ENCODE results near the gene GRIA3. TPM values are rescaled to one million over a fixed set of nuclear protein-coding genes. Genes with fewer than 3 reads are reported as not detected.
"Not testable (repeated sequence)": the region's sequence is repeated elsewhere in the genome, so short reads cannot be mapped to it uniquely, and the experiment has no call there.

GRIA3 gene
- total and polyA plus RNA-seq, 4 donors, result 0.05 to 2.0 (median 0.37) TPM

GRCh38 chrX:123361371-123361770 lies 177.3 kb downstream of the GRIA3 start:
- Histone ChIP-seq H3K9ac (ENCODE audit: insufficient read depth in 1 of 2, low read length in 2 of 2) (no peak overlapping the region), H3K27me3 (ENCODE audit: control insufficient read depth in 3 of 3, insufficient read depth in 3 of 3, low read length in 2 of 3) (peaks cover 0 to 6% (median 0%) of the 10 kb centered on the region in 3 donors), H3K36me3 (ENCODE audit: control insufficient read depth in 4 of 4, insufficient read depth in 4 of 4, low read length in 4 of 4) (no peaks in the 10 kb centered on the region), H3K4me3 (no peak overlapping the region), H3K9me3 (ENCODE audit: control insufficient read depth in 4 of 4, insufficient read depth in 3 of 4, low read length in 3 of 4) (no peaks in the 10 kb centered on the region), H3K4me1 (ENCODE audit: control insufficient read depth in 5 of 5, insufficient read depth in 5 of 5, low read length in 5 of 5) (no peaks in the 10 kb centered on the region), H3K27ac (ENCODE audit: low read depth in 1 of 2, low read length in 1 of 2) (no peak overlapping the region)
- 32 to 56% methylated on average over 1 of the region's 1 CpG for WGBS, 2 donors
- peak; percentile 13 to 62 (median 16) for DNase-seq
- ATAC-seq (ENCODE audit: insufficient read depth, low FRiP score), result no peak
- TF ChIP-seq CTCF (IDR thresholded peaks at IDR 0.05; ENCODE audit: control extremely low read depth, extremely low read depth), result no peak

- not testable (repeated sequence) for H3K9ac ChIP-seq (ENCODE audit: insufficient read depth in 1 of 2, low read length in 2 of 2); H3K27me3 ChIP-seq (ENCODE audit: control insufficient read depth in 3 of 3, insufficient read depth in 3 of 3, low read length in 2 of 3); H3K4me3 ChIP-seq; ATAC-seq (ENCODE audit: insufficient read depth, low FRiP score); DNase-seq; H3K36me3 ChIP-seq (ENCODE audit: control insufficient read depth in 4 of 4, insufficient read depth in 4 of 4, low read length in 4 of 4); H3K27ac ChIP-seq (ENCODE audit: low read depth in 1 of 2, low read length in 1 of 2); H3K9me3 ChIP-seq (ENCODE audit: control insufficient read depth in 4 of 4, insufficient read depth in 3 of 4, low read length in 3 of 4); H3K4me1 ChIP-seq (ENCODE audit: control insufficient read depth in 5 of 5, insufficient read depth in 5 of 5, low read length in 5 of 5)
- WGBS, 2 donors, result 62 to 91% methylated on average over 2 of the region's 2 CpGs
These were observed 202.1 kb downstream of the GRIA3 start for GRCh38 chrX:123386196-123386595.

- no peak for ATAC-seq (ENCODE audit: insufficient read depth, low FRiP score)
- WGBS, 2 donors, result 66 to 88% methylated on average over 1 of the region's 1 CpG
- Histone ChIP-seq H3K27me3 (ENCODE audit: control insufficient read depth in 3 of 3, insufficient read depth in 3 of 3, low read length in 2 of 3) (no peaks in the 10 kb centered on the region), H3K36me3 (ENCODE audit: control insufficient read depth in 4 of 4, insufficient read depth in 4 of 4, low read length in 4 of 4) (no peaks in the 10 kb centered on the region), H3K9ac (ENCODE audit: insufficient read depth in 1 of 2, low read length in 2 of 2) (no peak overlapping the region), H3K4me3 (no peak overlapping the region), H3K9me3 (ENCODE audit: control insufficient read depth in 4 of 4, insufficient read depth in 3 of 4, low read length in 3 of 4) (peaks cover 0 to 7% (median 2%) of the 10 kb centered on the region in 4 donors), H3K27ac (ENCODE audit: low read depth in 1 of 2, low read length in 1 of 2) (no peak overlapping the region), H3K4me1 (ENCODE audit: control insufficient read depth in 5 of 5, insufficient read depth in 5 of 5, low read length in 5 of 5) (no peaks in the 10 kb centered on the region)
- no peak for TF ChIP-seq CTCF (IDR thresholded peaks at IDR 0.05; ENCODE audit: control extremely low read depth, extremely low read depth)
- DNase-seq, result no peak
These were observed 208.8 kb downstream of the GRIA3 start for GRCh38 chrX:123392921-123393320.

- no peak overlapping the region for H3K9ac ChIP-seq (ENCODE audit: insufficient read depth in 1 of 2, low read length in 2 of 2)
- DNase-seq, result no peak
- no peaks in the 10 kb centered on the region for H3K4me1 ChIP-seq (ENCODE audit: control insufficient read depth in 5 of 5, insufficient read depth in 5 of 5, low read length in 5 of 5)
- H3K9me3 ChIP-seq (ENCODE audit: control insufficient read depth in 4 of 4, insufficient read depth in 3 of 4, low read length in 3 of 4), result no peaks in the 10 kb centered on the region
- no peak overlapping the region for H3K27ac ChIP-seq (ENCODE audit: low read depth in 1 of 2, low read length in 1 of 2)
- no peak for ATAC-seq (ENCODE audit: insufficient read depth, low FRiP score)
- H3K27me3 ChIP-seq (ENCODE audit: control insufficient read depth in 3 of 3, insufficient read depth in 3 of 3, low read length in 2 of 3), result no peaks in the 10 kb centered on the region
- no peaks in the 10 kb centered on the region for H3K36me3 ChIP-seq (ENCODE audit: control insufficient read depth in 4 of 4, insufficient read depth in 4 of 4, low read length in 4 of 4)
- no peak for TF ChIP-seq CTCF (IDR thresholded peaks at IDR 0.05; ENCODE audit: control extremely low read depth, extremely low read depth)
- H3K4me3 ChIP-seq, result no peak overlapping the region
- 47 to 81% methylated on average over 1 of the region's 1 CpG for WGBS, 2 donors
These were observed 215.6 kb downstream of the GRIA3 start for GRCh38 chrX:123399709-123400108.
